Activated CD8-positive, alpha-beta memory T cell treated with anti-CD3 and anti-CD28 coated beads, Interleukin-2, amount 50 U/mL, for 48 hours (primary cell): ENCODE results near the gene USP53.
A peak's percentile ranks its signal among the peaks of the same experiment; 100 is the strongest.
"Not testable (repeated sequence)": the region's sequence is repeated elsewhere in the genome, so short reads cannot be mapped to it uniquely, and the experiment has no call there.

Experiments used
- DNase-seq: peaks from one replicate; pipeline ENCODE4 v3.0.0-alpha.2; 2020

Gene USP53

DNA sequence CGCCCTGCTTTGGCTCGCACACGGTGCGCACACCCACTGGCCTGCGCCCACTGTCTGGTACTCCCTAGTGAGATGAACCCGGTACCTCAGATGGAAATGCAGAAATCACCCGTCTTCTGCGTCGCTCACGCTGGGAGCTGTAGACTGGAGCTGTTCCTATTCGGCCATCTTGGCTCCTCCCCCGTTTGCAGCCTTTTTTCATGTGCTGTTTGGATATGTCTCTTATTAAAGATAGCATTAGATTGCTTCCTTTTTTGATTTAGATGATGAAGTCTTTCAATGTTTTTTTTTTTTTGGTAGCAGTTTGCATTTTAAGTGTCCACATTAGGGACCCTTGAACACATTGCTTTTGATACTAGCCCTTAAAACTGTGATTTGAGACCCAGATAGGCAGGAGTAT is 67.4 kb downstream of the USP53 start:
- not testable (repeated sequence) for DNase-seq

DNA sequence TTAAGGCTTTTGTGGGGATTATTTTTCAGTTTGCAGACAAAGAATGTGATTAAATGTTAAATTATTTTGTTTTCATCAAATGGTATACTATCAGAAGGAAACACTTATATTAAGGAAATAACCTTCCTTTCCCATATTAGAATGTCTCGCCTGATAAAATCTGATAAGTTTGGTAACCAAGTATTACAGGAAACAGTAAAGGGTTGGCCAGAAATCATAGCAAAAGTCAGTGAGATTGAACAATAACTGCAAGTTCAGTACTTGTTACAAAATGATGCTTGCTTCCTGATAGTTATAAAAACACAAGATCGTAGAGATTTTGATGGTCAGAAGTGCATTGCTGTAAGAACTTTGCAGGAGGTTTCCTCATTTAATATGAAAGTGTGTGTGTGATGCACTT is 68.9 kb downstream of the USP53 start:
- DNase-seq, result no peak

DNA sequence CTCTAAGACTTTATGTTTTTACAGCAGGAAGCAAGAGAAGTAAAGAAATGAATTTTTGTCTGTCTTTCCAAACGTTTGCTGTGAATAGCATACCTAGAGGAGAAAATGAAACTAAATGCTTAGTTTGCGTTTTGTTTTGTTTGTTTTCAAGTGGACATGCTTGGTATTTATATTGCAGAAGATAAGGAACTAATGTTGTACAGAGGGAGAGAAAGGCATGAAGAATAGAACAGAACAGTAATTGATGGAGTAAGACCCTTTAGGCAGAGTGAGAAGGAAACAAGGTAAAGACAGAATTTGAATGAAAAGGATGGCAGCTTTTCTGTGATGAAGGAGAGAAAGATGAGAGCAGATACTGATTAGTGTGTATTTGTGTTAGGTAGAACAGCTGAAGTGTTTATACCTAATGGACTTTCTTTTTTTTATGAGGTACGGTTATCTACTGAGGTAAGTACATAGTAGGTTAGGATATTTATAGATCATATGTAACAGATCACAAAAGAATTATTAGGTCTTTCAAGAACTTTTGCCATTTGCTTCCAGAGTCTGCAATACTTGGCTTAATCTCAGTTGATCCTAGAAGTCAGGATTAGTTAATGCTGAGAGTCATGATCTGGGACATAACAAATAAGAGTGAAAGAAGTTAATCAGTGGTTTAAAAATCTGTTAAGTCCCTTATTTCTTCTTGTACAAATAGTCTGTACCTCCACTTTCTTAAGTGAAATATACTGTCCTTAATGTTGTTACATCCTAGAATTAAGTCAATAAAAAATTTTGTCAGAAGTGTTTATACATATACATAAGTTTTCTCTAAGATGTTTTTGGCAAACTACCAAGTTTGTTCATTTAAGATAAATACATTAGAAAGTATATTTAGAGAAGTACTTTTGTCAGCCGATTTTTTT is 72.6 kb downstream of the USP53 start:
- no peak for DNase-seq

DNA sequence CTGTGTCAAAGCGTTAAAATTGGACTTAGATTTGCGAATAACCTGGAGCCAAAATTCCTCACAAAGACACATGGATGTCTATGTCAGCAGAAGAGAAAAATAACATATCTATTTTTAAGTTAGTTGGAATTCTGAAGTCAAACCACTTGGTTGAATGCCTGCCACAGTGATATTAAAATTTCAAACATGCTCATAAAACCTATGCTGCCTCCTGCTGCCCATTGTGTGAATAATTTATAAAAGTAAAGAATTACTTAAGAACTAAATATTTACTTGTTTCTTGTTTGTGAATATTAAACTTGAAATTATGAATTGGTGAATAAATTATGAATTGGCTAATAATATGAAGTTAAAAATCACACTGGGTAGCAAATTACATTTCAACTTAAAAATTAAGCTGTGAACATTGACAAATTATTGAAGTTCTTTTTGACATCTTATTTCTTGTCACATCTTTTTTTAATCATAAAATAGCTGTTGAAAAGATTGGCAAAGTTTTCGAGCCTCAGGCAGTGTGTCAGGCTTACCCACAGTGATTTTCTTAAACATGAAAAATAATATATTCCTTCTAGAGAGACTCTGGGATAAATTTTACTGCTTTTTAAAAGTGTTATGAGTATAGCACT is 74.0 kb downstream of the USP53 start:
- no peak for DNase-seq

DNA sequence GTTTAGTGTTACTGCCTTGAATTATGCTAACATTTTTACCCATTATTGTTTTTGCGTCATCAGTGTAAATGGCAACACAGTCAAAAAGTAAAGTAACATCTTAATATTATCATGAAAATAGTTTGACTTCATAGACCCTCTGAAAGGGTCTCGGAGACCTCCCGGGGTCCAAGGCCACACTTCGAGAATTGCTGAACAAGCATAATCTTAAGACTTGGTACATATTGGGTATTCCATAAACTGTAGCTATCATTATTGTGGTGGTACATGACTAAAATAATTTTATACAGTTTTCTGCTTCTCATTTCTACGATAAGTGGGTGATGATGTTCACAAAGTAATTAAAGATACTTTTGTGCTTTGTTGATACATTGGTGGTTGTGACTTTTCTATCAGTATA is 76.8 kb downstream of the USP53 start:
- DNase-seq, result no peak

DNA sequence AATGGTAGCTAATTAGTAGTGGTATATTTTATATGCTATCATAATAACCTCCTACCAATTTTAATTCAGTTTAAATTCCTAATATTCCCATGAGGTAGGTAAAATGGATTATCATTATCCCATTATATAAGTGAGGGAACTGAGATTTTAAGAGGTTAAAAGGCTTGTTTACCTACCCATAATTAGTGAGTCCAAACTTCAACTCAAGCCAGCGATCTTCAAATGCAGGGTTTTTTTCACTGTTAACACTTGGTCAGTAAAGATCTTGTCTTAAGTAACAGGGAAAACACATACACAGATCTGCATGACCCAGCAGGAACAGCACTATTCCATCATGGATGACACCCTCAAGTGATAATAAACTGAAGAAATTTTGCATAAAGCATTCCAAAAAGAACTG is 78.1 kb downstream of the USP53 start:
- DNase-seq, result no peak

DNA sequence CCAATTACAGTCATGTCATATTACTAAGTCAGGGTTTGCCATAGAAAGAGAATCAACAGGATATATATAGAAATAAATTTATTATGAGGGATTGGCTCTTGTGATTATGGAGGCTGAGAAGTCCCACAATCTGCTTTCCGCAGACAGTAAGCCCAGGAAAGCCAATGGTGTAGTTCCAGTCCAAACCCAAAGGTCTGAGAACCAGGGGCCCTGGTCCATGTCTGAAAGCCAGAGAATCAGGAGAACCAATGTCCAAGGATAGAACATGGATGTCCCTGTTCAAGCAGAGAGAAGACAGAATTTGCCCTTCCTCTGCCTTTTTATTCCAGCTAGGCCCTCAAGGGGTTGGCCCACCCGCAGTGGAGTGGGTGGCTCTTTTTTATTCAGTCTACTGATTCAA is 83.8 kb downstream of the USP53 start:
- no peak for DNase-seq

DNA sequence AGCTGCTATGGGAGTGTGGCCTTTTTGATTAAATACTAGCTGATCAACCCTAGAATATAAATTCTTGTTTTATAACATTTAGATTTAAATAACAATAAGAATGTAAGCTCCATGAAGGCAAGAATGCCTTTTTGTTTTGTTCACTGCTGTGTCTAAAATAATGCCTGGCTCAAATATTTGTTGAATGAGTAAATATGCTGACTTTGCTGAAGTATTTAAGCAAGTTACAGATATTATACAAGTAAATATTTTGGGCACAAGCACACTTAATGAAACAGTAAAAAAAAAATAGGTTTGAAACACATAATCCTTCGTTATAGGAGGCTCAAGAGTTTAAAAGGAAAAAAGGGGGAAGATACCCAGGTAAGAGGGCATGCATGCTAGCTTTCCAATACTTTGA is 85.3 kb downstream of the USP53 start:
- DNase-seq, result no peak

DNA sequence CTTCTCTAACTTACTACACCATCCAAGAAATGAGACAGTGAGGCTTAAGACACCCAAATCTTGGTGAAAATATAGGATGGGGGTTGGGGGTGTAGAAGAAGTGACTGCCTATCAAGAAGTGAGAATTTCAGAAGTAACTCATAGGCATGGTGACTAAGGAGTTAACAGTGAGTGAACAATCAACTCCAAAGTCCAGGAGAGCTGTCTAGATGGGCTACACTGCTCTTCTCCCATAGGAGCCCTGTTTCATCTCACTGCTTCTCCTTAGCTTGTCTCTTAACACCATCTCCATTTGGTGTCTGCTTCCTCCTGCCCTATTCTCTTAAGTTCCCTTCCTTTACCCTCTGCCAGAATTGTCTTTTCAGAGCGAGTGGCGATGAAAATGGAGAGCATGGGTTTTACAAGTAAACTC is 86.8 kb downstream of the USP53 start:
- no peak for DNase-seq

DNA sequence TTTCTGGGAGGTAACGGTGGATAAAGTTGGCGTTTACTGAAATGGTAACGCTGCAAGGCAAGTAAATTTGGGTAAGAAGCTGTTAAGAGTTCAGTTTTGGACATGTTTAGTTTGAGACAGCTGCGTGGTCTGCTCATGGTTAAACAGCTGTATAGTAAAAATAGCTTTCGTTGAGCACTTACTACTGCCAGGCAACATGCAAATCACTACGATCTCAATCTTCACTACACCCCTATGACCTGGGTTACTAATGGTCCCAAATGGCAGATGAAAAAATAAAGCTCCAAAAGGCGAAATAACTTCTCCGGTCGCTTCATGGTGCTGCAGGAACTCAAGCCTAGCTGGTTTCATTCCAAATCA is 87.2 kb downstream of the USP53 start:
- DNase-seq, result no peak

DNA sequence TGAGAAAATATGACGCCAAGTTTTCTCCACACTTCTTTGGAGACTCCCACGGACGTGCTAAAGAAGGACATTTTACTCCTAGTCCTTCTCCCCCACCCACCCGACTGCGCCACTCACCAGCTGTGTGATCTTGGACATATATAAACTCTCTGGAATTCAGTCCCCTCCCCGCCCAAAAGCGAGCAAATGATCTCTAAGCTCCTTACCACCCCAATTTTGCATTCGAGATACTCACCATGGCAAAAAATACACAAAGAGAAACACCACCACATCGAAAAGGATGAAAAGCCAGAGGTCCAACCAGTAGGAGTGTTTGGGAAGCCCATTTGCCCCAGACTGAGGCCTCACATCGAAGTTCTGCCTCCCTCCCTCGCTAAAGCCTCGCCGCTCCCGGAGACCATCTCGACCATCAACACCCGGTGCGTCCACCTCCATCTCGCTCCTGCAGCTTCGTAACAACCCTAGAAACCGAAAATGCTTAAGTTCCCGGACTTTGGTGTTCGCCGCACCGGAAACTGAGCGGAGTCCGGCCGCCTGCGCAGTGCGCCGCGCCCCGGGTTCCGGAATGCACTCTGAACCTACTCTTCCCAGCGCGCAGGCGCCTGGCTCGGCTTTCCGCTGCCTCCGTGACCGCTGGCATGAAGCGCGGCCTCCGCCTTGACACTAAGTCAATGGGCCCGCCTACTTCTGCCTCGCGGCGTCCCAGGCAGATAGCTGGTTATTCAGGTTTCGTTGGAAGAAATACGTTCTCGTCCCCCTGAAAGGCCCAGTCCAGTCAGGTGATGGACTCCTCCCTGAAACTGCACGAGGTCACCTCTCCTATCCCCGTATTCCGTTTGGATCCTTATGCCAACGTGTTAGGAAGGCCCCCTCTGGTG is 87.8 kb downstream of the USP53 start:
- peak; percentile 96 for DNase-seq

DNA sequence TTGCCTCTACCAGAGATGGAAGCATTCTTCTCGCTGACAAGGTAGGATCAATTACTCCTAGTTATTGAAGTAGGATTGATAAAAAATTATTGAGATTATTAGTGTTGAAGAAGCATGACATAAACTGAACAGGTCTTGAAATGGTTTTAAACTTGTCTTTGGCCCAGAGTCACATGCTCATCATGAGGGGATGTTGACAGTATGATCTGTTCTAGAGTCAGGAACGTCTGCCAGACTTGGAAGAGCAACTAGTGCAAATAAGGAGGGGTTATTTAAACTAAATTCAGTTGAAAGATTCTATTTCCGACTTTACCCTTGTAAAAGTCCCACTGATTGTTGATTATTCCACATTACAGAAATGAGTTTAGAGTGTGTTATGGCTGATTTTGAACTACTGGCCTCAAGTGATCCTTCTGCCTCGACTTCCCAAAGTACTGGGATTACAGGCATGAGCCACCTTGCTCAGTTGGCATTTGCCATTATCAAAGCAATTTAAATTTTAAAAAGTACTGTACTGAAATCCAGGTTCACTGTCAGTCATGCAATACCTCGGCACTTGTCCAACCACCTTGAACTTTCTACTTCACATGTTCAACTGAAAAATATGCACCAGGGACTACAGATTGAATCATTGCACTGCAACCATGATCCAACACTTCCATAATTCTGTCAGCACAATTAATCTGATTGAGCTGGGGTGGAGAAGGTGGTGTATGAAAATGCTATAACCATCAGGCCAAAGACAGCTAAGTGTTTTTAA is 89.7 kb downstream of the USP53 start:
- no peak for DNase-seq

DNA sequence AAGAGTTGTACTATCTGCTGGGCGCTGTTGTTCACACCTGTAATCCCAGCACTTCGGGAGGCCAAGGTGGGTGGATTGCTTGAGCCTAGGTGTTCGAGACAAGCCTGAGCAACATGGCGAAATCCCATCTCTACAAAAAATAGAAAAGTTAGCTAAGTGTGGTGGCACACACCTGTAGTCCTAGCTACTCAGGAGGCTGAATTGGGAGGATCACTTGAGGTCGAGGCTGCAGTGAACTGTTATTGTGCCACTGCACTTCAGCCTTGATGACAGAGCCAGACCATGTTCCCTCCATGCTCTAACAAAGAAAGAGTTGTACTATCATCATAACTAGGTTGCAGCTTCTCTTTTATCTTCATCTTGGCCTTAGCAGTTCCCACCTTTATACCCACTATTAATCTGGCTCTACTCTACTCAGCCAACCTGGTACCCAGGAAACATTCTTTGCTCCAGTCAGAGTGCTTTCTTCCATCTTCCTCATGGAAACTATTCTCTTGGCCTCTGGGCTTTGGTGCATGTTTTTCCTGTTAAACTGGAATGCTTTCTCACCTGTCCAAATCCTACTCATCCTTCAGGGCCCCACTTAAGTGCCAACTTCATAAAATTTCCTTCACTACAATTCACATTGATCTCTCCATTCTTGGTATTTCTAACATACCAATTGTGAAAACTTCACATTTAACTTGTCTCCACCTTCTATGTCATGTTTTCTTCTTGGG is 91.2 kb downstream of the USP53 start:
- no peak for DNase-seq

DNA sequence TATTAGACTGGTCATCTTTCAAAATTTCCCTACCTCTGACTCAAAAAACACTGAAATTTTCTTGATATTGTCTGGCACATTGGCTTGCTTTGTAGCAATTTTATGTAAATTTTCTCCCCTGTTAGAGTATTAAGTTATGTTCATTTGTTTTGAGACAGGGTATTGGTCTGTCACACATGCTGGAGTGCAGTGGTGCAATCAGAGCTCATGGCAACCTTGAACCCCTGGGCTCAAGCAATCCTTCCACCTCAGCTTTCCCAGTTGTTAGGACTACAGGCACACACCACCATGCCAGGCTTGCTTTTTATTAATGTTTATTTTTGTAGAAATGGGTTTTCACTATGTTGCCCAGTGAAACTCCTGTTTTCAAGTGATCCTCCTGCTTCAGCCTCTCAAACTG is 91.9 kb downstream of the USP53 start:
- no peak for DNase-seq

DNA sequence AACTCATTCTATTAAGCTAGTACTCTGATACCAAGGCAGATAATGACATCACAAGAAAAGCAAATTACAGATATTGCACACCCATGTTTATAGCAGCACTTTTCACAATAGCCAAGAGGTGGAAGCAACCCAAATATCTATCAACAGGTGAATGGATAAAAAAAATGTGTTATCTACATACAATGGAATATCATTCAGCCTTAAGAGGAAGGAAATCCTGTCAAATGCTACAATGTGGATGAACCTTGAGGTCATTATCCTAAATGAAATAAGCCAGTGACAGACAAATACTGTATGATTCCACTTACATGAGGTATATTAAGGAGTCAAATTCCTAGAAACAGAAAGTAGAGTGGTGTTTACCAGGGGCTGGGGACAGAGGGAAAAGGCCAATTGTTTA is 95.1 kb downstream of the USP53 start:
- no peak for DNase-seq

DNA sequence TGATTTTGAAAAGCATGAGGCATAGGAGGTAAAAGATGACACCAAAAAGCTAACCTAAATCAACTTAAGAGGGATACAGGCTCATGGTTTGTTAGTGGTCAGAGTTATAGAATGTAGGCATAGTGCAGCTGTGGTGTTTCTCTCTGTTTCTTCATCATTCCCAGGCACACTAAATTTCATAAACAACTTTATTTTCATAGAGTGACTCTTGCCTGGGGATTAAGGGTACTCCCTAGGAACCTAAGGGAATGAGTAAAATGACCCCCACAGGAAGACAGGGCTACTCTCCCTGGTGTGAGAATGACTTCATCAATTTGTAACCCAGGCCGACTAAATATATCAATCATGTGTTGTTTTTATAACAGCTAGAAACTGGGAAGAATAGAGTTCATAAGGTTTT is 98.3 kb downstream of the USP53 start:
- no peak for DNase-seq

DNA sequence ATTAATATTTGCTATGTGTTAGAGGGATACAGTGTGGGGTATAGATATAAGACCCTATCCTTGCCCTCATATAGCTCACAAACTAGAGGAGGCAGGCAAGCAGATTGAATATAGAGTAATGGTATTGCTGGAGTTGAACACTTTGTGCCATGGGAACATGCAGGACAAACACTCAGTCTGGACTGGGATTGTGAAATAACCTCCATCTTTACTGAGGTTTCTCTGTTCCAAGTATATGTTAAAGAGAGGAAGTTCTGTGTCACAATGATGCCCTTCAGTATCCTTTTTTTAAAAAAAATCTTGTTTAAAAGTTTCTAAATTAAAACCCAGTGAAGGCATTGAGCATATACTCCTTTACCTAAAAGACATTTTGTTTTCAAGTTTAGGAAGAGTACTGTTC is 100.7 kb downstream of the USP53 start:
- no peak for DNase-seq

DNA sequence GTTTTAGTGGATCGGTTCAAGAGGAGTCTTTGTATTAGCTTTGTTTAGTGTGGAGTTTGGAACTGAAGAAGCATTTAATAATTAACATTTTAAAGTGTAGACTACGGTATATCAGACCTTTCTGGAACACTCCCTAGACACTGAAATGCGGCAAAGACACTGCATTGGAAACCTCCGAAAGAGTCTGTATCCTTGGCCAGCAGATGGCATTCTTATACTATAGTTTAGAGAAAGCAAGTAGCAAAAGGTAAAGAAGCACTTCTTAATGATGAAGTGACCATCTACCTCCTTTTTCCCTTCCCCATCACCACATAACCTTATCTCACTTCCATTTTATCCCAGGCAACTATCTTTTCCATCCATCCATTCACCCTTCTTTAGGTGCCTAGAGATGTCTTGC is 101.8 kb downstream of the USP53 start:
- no peak for DNase-seq

DNA sequence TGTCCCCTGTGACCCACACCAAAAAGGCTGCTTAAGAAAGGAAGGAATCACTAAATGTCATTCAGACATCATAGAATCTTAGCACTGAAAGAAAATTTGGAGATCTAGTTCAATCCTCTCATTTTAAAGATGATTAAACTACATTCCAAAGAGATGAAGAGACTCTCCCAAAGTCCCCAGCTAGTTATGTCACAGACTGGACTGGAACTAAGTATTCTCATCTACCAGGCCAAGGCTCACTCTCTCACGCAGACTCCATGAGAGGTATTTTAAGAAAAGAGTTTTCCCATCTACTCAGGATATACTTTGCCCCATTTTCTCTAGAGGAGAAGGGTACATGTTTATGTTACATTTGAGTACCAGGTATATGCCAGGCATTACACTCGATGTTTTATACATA is 102.5 kb downstream of the USP53 start:
- no peak for DNase-seq

DNA sequence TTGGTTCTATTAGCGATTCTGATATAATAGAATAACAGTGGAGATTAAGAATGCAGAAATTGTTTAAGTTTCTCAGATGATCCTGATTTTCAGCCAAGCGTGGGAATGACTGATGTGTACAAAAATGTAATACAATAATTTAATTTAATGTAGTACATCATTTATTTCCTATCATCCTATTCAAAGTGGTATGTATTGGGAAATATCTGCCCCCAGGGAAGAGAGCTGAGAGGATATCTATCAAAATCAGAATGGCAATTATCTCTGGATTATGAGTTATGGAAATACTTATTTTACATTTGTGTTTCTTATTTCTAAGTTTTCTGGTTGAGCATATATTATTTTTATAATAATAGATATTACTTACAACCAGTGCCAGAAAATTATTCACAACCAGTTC is 105.5 kb downstream of the USP53 start:
- DNase-seq, result no peak

DNA sequence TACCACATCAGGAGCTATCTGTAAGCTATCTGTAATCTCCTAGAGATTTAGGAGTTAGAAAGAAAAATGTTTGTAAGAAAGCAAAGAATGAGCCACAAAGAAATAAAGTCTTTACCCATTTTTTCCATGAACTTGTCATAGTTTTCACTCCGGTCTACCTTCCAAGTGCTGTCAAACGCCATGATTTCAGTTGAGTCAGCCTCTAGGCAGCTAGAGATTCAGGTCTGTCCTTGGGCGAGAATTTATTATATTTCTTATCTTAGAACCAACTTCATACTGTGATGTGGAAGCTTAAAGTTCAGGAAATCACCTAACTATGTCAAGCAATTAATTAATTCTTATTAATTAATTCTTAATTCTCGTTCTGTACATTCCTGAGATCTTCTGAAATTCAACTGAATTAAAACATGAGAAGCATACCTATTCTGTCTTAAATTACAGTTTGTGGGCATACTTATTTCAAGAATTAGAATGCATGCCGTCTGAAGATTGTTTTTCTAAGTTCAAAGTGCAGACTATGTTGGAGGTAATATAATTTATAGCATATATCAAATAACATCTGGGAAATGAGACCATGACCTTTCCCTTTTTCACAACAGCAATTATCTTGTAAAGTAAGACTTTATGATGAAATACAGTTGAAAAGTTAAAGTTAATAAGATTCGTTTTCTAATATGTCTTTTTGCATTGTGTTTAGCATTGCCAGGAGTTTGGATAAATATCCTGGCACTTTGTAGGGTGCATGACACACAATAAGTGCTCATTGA is 109.6 kb downstream of the USP53 start, which contains the start of gene FABP2:
TSS of gene FABP2 (minus strand) at position 218 of the 767 bp plus-strand sequence. CDS start at position 182, 36 bp downstream.
- no peak for DNase-seq
